ENCODE results near the gene BCL3.
A peak's percentile ranks its signal among the peaks of the same experiment; 100 is the strongest.
"Not testable (repeated sequence)": the region's sequence is repeated elsewhere in the genome, so short reads cannot be mapped to it uniquely, and the experiment has no call there.

Gene BCL3
- total RNA-seq: 13.3 to 55.7 reads per million in 2 donors

GRCh38 chr19:44748426-44749254, at the start of gene BCL3:
Gene BCL3, plus strand, starts transcription at chr19:44748708. Its CDS starts 83 bp downstream, at chr19:44748791.
- peak; percentile 72 for DNase-seq

GRCh38 chr19:44700547-44700946, 48.0 kb upstream of the BCL3 start:
- no peak for DNase-seq

- DNase-seq: no peak
Measured at GRCh38 chr19:44701228-44701627, 47.3 kb upstream of the BCL3 start.

GRCh38 chr19:44702551-44703176, 45.8 kb upstream of the BCL3 start:
- DNase-seq: no peak

- no peak for DNase-seq
Measured at GRCh38 chr19:44703336-44704078, 45.0 kb upstream of the BCL3 start.

- DNase-seq: no peak
Measured at GRCh38 chr19:44704982-44705381, 43.5 kb upstream of the BCL3 start.

- DNase-seq: no peak
Measured at GRCh38 chr19:44705502-44706010, 43.0 kb upstream of the BCL3 start.

GRCh38 chr19:44706506-44707236, 41.8 kb upstream of the BCL3 start:
- no peak for DNase-seq

- DNase-seq: no peak
Measured at GRCh38 chr19:44707794-44708193, 40.7 kb upstream of the BCL3 start.

GRCh38 chr19:44708940-44709339, 39.6 kb upstream of the BCL3 start:
- no peak for DNase-seq

- DNase-seq: not testable (repeated sequence)
Measured at GRCh38 chr19:44709434-44710266, 38.9 kb upstream of the BCL3 start.

- no peak for DNase-seq
Measured at GRCh38 chr19:44710483-44710882, 38.0 kb upstream of the BCL3 start.

- no peak for DNase-seq
Measured at GRCh38 chr19:44712864-44713515, 35.5 kb upstream of the BCL3 start.

- DNase-seq: no peak
Measured at GRCh38 chr19:44714597-44715169, 33.8 kb upstream of the BCL3 start.

GRCh38 chr19:44717603-44718002, 30.9 kb upstream of the BCL3 start:
- DNase-seq: no peak

- DNase-seq: no peak
Measured at GRCh38 chr19:44718441-44719261, 29.9 kb upstream of the BCL3 start.

- DNase-seq: no peak
Measured at GRCh38 chr19:44719262-44719701, 29.2 kb upstream of the BCL3 start.

- not testable (repeated sequence) for DNase-seq
Measured at GRCh38 chr19:44720396-44720795, 28.1 kb upstream of the BCL3 start.

GRCh38 chr19:44720945-44721344, 27.6 kb upstream of the BCL3 start:
- DNase-seq: no peak

- DNase-seq: not testable (repeated sequence)
Measured at GRCh38 chr19:44721369-44721768, 27.1 kb upstream of the BCL3 start.
